ENCODE data around the gene LARGE1.

DNA sequence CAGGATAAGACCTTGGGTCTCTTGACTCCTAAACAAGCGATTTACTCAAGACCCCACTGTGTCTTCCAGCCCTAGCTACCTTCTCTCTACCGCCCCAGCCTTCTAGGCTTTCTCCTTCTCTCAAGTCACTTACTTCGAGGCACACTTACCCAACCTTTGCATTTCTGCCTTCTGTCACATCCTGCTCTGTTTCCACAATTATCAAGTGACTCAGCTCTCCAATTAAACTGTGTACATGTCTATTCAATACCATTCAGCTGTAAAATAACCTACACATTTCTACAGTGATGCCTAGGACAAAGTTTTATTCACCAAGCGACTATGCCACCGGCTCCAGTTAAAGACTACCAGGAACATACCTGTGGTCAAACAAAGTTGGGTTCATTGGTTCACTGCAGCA is 69.0 kb downstream of the LARGE1 start:
- TF ChIP-seq, protein P1, sequence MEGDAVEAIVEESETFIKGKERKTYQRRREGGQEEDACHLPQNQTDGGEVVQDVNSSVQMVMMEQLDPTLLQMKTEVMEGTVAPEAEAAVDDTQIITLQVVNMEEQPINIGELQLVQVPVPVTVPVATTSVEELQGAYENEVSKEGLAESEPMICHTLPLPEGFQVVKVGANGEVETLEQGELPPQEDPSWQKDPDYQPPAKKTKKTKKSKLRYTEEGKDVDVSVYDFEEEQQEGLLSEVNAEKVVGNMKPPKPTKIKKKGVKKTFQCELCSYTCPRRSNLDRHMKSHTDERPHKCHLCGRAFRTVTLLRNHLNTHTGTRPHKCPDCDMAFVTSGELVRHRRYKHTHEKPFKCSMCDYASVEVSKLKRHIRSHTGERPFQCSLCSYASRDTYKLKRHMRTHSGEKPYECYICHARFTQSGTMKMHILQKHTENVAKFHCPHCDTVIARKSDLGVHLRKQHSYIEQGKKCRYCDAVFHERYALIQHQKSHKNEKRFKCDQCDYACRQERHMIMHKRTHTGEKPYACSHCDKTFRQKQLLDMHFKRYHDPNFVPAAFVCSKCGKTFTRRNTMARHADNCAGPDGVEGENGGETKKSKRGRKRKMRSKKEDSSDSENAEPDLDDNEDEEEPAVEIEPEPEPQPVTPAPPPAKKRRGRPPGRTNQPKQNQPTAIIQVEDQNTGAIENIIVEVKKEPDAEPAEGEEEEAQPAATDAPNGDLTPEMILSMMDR (IDR thresholded peaks at IDR 0.05; ENCODE audit: borderline replicate concordance, extremely low read depth, low read length, poor library complexity, severe bottlenecking), result no peak
- TF ChIP-seq EZH2 (IDR thresholded peaks at IDR 0.05; ENCODE audit: borderline replicate concordance, low read depth, low read length, severe bottlenecking), result no peak

All from DND-41 (cell line).